ENCODE results near the gene SIGLEC1.

SIGLEC1 gene

DNA sequence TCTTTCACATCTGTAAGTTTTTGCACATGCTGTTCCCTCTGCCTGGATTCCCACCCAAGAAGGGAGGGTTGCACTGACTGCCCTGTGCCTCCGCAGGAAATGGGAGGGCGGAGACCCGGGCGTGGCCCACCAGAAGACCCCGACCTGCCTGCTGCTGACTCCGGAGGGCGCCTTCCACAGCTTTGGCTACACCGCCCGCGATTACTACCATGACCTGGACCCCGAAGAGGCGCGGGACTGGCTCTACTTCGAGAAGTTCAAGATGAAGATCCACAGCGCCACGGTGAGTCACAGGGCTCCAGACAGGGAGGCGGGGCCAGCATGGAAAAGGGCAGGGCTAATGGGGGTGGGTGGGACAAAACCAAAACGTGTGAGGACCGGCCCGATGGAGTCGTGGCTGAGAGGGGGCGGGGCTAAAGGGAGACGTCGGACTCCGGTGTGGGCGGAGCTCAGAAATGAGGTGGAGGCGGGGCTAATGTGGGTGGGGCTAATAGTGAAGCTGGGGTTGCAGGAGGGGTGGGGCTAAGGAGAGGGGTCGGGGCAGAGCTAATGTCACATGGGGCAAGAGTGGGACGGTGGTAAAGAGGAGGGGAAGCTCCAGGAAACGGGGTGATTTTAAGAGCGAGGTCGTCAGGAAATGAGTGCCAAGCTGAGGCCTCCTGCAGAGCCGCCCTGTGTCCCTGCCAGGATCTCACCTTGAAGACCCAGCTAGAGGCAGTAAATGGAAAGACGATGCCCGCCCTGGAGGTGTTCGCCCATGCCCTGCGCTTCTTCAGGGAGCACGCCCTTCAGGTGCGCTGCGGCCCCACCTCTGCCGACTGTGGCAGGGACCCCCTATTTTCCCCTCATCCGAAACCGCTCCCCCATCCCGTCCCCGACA, 32.6 kb upstream of the SIGLEC1 start:
- DNase-seq (ENCODE audit: low read depth): peak; percentile 74

DNA sequence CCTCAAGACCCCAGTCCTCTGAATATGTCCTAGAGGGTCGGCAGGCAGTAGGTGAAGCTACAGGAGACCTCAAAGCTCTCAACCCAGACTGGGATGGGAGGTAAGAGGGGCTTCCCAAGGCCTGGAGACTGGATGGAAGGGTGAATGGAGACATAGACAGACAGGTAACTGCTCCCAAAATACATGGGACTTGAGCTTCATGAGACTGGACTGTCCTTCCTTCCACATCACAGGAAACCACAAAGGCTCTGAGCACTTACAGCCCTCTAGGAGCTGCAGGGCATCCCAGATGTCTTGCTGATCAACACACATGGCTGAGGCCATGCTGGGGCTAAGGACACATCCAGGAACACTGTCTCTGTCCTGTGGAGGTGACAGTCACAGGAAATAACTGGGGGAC, 31.6 kb upstream of the SIGLEC1 start:
- DNase-seq (ENCODE audit: low read depth): no peak

DNA sequence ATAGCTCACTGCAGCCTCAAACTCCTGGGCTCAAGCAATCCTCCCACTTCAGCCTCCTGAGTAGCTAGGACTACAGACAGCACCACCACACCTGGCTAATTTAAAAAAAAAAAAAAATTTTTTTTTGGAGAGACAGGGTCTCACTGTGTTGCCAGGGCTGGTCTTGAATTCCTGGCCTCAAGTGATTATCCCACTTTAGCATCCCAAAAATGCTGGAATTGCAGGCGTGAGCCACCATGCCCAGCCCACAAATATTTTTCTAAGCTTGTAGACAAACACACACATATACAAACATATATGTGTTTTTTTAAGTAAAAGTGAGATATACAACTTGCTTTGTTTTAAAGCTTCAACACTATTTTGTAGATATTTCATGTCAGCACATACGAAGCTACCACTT, 30.9 kb upstream of the SIGLEC1 start:
- no peak for DNase-seq (ENCODE audit: low read depth)

DNA sequence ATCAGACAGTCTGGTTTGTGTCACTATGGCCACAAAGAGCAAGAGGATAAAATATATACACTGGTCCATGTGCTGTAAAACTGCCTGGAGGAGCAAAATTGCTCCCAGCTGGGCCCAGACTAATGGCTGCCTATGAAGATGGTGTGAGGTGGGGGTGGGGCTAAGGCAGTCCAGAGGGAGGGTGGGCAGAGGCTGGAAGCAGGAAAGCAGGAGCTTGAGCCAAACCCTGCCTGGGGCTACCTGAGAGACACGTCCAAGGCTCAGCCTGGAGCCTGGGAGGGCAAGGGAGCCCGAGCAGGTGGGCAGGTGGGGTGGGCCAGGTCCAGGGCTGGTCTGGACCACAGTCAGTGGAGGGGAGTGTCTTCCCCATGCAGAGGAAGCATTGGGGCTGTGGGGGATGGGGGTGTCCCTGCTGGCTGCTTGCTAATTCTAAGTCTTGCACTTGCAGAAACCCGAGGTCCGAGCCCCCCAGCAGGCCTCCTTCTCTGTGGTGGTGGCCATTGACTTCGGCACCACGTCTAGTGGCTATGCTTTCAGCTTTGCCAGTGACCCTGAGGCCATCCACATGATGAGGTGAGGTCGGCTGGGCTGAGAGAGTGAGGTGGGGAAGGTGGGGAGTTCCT, 29.5 kb upstream of the SIGLEC1 start:
- no peak for DNase-seq (ENCODE audit: low read depth)

DNA sequence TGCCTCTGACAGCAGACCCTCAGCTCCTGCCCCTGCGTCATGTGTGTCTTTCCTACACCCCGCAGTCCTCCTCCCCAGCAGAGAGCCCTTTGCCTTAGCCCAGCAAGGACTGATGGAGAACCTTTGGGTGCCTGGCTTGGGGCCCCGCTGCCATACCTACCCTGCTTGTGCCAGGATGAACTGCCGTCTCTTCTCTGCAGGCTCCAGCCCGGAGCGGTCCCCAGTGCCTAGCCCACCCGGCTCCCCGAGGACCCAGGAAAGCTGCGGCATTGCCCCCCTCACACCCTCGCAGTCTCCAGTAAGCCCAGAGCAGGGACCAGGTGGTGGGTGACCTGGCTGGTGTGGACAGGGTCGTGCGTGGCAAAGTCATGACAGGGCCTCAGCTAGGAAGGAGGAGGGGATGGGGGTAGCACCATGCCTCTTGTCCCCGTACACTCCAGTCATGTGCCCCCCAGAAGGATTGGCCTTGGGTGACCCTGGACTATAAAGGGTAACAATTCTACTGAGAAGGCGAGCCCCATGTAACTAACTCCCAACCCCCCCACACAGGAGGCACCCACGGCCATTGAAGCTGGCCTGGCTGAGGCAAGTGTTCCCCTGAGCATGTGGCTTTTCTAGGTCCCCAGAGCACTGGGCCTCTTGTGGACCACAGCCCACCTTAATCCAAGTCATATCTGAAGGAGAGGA, 28.4 kb upstream of the SIGLEC1 start:
- DNase-seq (ENCODE audit: low read depth): no peak

DNA sequence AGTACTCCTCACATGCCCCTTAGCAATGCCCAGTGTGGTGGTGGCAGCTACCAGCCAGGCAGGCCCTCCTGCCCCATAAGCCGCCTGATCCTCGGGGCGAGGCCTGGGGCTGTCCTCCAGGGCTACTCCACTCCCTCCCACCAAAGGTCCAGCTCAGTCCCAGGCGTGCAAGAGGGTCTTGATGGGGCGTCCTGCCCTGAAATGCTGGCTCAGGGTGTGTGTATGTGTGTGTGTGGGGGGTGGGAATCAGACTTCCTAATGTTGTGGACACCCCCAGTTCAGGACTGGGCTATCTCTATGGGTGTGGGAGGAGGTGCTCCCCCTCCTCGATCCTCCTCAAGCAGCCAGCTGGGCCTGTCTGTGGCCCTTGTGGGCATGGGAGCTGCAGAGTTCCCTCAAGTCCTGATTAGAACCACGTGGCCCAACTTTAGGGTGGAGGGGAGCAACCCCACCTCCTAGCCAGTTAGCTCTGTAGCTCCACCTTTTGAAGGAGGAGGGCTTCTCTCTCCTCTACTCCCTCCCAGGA, 27.6 kb upstream of the SIGLEC1 start:
- DNase-seq (ENCODE audit: low read depth): no peak

DNA sequence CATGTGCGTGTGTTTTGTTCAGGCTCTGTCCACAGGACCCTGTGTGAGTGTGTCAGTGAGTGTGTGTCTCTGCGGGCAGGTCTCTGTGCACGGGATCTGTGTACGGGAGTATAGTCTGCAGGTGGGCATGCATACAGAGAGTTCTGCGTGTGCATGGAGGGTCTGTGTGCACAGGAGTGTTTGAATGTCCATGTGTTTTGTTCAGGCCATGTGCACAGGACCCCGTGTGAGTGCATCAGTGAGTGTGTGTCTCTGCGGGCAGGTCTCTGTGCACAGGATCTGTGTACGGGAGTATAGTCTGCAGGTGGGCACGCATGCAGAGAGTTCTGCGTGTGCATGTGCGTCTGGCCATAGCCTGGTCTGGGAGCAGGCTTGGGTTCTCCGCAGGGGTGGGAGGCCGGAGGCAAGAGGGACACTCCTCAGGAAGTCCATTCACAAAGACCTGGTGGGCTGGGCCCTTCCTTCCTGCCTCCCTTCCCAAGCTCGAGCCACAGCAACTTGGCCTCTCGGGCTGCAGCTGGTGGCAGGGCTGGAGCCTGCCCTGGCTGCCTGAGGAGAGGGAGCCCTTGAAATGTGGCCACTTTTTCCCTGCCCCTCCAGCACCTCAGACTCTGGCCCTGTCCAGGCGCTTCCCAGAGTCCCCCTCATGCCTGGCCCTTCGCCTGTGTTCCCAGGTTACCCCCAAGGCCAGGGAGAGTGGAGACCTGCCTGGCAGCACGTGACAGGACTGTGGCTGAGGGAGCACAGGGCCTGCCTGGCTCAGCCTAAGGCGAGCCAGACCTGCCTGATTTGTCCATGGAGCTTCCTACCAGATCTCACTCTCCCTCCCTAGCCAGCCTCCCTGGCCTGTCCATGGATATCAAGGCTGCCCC, 26.9 kb upstream of the SIGLEC1 start:
- no peak for DNase-seq (ENCODE audit: low read depth)

DNA sequence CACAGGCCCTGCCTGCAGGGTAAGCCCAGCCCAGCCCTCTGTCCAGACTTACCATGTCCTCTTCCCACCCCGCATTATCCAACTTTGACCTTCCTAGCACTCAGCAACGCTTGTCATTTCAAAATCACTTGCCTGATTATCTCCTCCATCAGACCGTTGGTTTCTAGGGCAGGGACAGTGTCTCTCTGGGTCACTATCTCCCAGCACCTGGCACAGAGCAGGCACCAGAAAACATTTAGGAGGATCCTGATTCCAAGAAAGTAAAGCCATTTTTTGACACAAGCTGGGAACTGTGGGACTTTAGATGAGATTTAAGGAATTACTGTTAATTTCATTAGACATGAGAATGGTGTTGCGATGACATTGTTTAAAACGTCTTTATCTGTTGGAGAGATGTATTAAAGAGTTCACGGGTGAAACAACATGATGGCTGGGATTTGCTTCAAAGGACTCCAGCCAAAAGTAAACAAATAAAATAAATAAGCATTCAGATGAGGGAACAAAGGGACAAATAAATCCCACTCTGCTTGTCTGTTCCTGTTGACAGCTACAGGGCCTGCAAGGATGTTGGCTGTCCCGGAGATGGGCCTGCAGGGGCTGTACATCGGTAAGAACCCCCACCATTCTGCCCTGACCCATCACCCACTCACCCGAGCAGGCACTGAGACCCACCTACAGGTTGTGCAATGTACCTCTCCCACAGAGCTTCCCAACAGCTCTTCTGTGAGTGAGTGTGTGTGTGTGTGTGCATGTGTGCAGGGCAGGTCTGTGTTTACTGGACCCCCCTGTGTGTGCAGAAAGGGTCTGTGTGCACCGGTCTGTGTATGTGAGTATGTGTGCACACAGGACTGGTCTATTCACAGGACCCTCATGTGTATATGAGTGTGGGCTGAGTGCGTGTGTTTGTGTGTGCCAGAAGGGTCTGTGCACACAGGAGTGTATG, 26.0 kb upstream of the SIGLEC1 start:
- DNase-seq (ENCODE audit: low read depth): no peak

DNA sequence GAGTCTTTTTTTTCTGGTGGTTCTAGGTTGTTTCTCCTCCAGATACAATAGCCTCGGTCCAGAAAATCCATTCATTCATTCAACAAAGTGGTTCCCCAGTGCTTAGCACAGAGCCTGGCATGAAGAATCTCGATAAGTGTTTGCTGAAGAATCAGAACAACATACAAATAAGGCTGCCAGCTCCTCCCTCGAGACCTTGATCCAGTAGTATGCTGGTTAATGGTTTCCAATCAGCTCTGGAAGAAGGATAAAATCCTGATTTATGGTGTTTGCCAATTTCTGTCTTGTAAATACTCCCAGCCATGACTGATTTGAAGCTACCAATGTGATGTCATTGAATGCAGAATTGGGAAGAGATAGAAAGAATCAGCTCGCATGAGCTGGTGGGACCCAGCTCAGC, 23.4 kb upstream of the SIGLEC1 start:
- no peak for DNase-seq (ENCODE audit: low read depth)

DNA sequence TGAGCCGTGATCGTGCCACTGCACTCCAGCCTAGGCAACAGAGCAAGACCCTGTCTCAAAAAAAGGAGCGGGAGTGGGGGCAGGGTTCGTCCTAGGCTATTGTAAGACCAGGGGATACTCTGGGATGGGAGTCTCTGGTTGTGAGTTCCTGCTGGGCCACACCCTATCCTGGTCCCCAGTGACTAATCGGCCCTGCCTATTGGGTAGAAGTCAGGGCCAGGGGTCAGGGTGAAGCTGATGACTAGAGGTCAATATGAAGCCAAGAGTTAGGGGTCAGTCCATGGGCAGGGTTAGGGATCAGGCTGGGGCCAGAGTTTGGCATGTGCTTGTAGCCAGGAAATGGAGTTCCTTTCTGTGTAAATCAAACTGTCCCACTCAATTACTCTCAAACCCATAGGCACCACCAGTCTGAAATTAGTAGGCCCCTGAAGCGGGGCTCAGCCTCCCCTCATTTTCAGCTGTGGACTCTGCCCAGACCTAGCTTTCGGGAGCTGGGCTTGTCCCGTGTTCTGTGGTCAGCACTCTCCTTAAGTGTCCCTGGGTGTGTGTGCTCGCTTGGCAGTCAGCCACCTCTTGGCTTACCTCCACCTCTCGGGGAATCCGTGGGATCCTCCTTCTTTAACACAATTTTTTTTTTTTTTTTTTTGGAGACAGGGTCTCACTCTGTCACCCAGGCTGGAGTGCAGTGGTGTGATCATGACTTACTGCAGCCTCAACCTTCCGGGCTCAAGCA, 21.9 kb upstream of the SIGLEC1 start:
- DNase-seq (ENCODE audit: low read depth): no peak

DNA sequence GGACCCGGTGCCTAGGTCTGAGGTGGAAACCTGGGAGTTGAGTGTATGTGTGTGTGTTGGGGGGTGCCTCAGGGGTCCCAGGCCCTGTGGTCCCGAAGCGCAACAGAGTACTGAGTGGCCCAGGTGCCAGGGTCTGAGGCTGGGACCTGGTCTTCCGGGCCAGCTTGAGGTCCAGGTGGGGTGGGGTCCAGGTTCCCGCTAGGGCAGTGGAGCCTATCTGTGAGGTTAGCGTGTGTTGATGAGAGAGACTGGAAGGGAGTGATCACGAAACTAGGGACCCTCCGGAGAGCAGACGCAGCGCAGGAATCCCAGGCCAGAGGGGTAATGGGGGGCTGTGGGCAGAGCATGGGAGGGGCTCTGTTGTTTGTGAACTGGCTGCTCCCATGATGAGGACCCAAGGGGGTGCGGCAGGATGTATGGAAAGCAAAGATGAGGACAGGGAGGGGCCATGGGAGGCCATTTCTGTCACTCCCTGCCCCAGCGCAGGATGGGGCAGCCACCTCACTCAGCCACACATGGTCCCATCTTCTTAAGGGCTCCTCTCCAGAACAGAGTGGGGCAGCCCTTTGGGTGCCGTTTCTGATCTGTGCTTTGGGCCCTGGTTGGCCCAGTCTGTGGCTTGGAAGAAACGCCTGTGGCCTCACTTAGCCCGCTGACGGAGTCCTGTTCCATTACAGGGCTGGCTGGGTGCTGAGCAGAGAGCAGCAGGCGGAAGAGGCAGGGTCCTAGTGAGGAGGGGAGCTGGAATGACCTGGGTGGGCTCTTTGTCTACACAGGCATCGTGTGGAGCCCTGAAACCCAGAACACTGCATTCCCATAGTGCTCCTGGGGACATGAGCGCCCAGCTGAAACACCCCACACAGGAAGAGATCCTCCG, 21.0 kb upstream of the SIGLEC1 start:
- no peak for DNase-seq (ENCODE audit: low read depth)

DNA sequence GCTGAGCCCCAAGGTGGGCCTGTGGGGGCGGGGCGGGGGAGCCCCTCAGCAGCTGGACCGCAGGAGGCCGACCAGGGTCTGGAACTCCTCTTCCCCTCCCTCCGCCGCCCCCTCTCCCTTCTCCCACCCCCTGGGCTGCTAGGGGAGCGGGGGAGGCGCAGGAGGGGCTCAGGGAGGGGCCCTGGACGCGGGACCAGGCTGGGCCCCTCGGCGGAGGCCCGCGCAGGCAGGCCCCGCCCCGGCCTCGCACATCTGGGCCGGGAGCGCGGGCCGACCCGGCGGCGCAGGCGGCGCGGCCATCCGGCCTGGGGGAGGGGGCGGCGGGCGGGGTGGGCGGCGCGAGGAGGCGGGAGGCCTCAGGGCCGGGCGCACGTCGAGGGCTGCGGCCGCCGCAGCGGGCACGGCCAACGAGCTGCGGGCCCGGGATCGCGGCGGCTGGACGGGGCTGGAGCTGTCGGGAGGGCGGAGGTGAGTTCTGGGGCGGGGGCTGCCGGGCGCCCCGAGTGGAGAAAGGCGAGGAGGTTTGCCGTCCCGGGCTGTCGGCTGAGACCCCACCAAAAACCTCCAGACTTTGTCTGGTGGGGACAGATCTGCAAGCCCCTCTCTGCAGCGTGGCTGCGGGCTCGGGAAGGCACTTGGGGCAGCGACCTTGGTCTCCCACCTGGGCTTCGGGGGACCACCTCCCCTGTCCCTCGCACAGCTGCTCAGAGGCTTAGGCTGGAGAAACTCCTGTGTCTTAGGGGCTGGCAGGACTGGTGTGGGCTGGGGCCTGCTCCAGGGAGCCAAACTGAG, 20.1 kb upstream of the SIGLEC1 start, which contains the start of gene HSPA12B:
TSS of gene HSPA12B (plus strand) at position 359 of the 792 bp plus-strand sequence. CDS start 5,990 bp downstream, outside the sequence.
- DNase-seq (ENCODE audit: low read depth): no peak

DNA sequence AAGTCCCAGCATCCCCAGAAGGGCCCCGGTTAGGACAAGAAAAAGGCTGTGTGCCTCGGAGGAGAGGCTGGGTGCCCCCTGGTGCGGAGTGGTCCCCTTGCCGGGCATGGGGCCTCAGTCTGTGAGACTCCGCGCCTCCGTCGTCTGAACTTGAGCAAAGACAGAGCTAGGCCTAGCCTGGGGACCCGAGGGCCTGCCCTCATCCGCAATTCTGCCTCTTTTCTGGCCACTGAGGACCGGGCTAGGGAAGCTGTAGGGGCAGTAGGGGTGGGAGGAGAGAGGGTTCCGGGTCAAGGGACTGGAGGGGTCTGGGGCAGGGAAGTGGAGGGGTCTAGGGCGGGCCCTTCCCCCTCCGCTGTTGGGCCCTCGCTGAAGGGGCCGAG, 19.5 kb upstream of the SIGLEC1 start:
- no peak for DNase-seq (ENCODE audit: low read depth)

DNA sequence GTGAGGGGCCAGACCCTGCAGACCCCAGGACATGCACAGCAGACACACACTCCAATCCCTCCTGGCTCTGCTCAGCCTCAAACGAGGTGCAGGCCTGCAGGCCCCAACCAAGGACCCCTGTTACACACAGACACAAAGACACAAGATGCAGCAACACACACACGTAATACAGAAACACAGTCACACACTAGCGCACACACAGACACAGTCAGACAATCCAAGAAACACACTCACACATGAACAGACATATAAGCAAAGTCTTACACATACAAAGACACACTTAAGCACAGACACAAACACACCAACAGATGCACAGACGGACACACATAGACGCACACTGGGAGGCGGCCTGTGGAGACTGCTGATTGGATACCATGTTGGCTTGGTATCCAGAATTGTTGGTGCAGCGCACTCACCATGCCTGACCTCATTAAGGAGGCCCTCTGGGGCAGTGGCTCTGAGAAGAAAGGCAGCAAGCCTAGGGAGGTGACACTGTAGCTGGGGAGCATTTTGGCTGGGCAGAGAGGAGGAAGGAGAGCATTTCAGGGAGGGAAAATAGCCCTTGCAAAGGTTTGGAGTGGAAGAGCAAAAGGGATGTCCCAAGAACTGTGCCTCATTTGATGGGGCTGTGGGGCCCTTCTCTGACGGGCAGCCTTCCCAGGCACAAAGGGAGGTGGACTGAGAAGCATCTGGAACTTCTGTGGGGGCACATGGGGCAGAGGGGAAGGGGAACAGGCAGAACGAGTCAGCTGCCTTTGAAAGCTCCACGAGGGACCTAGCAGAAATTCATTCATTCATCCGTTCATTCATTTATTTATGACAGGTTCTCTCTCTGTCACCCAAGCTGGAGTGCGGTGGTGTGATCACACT, 18.6 kb upstream of the SIGLEC1 start:
- DNase-seq (ENCODE audit: low read depth): no peak

DNA sequence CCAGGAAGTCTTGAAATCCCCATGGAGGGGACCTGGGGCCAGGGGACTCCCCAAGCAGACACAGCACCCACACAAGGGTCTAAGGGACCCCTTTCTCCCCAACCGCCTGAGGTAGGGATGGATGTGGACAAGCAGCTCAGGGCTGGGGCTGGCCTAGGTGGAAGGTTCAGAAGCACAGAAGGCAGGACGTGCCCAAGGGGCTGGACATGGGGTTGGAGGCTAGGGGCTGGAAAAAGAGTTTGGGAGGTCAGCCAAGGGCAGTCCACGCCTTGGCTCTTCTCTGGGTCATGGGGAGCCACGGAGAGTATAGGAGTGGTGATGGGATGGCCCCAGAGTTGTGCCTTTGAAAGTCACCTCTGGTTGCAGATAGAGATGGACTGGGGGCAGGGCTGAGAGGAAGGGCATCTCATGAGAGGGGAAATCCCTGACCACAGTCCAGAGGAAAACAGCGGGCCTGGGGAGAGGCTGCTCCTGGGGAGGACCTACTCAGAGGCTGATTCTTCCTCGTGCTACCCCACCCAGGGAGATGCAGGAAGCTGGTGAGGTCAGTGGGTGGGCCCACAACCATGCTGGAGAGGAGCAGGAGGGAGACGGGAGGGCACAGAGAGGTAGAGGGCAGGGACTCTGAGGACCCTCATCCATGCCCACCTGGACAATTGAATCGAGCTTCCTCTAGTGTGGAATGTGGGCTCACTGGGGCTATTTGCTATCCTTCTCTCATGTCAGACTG, 17.6 kb upstream of the SIGLEC1 start:
- DNase-seq (ENCODE audit: low read depth): no peak

DNA sequence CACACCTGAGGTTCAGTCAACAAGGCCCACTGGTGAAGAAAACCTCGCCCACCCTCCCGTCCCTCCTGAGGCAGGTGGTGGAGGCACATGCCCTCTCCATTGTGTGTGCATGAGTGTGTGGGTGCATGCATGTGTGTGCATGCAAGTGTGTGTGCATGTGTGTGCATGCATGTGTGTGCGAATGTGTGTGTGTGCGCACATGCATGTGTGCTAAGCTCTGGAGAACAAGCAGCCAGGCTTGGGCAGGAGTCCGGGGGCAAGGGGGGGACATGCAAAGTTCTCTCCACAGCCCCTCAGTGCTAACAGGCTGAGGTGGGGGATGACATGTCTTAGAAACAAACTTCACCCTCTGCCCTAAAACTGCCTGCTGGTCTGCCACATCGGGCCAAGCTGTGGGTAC, 17.0 kb upstream of the SIGLEC1 start:
- DNase-seq (ENCODE audit: low read depth): no peak

All from T follicular helper cell (primary cell).